K562 (cell line): ENCODE data around the gene THSD8. TPM values are rescaled to one million over a fixed set of nuclear protein-coding genes. Genes with fewer than 3 reads are reported as not detected.

Experiments used
- NELFE ChIP-seq: IDR thresholded peaks from 2 replicates; pipeline ENCODE4 v1.6.1; 2011; ENCODE audit warnings: mild to moderate bottlenecking; ENCODE audit not compliant: insufficient read depth, insufficient read length
- NFYB ChIP-seq: IDR thresholded peaks from 2 replicates; pipeline ENCODE4 v1.6.1; 2011; ENCODE audit warnings: mild to moderate bottlenecking, moderate library complexity; ENCODE audit not compliant: insufficient read length; ENCODE audit errors: extremely low read depth
- RBM14 ChIP-seq: fragments of 200-400 bp; formaldehyde crosslinking; IDR thresholded peaks from 2 replicates; pipeline ENCODE4 v1.6.1; 2018; ENCODE audit warnings: low read depth, mild to moderate bottlenecking, low read length, moderate library complexity, borderline replicate concordance; ENCODE audit not compliant: insufficient read depth
- SMARCC2 ChIP-seq: fragments of 450-650 bp; IDR thresholded peaks from 2 replicates; pipeline ENCODE4 v1.6.1; 2017; ENCODE audit warnings: antibody characterized with exemption, moderate library complexity, mild to moderate bottlenecking, low read depth
- U2AF1 ChIP-seq: fragments of 200-400 bp; formaldehyde crosslinking; optimal IDR thresholded peaks from 2 replicates; pipeline ENCODE3; 2017; ENCODE audit warnings: mild to moderate bottlenecking, low read depth, low read length, moderate library complexity
- polyA plus RNA-seq, 8 experiments: library from polyadenylated mRNA; depleted of rRNA in 4 of 8; stranded (reverse) in 5 of 8; unstranded in 3 of 8; fragments of >200 nt; fragmentation: Nextera tagmentation in 2 of 8; fragmentation: Illumina TruSeq in 1 of 8; extraction: Ambion mirVana in 2 of 8; extraction: Trizol in 1 of 8; gene quantifications; 2 replicates each; pipeline versions ENCODE4 v1.2.1 to v1.2.3, GENCODE V29; 2011 to 2014; ENCODE audit warnings: inconsistent platforms in 1 of 8, missing spikeins in 1 of 8
- total RNA-seq, 7 experiments: library from RNA; depleted of rRNA in 6 of 7; stranded (reverse); fragments of >200 nt in 6 of 7; fragmentation: Illumina TruSeq in 2 of 7; extraction: Trizol in 2 of 7; gene quantifications; 2 replicates each; pipeline versions ENCODE4 v1.2.1 to v1.2.3, GENCODE V29; 2011 to 2021; ENCODE audit warnings: low replicate concordance in 1 of 7
- TF ChIP-seq, protein P1 (sequence below): fragments of 450-650 bp; IDR thresholded peaks from 2 replicates; pipeline ENCODE4 v1.6.1; 2016; ENCODE audit warnings: mild to moderate bottlenecking, moderate library complexity
- TF ChIP-seq, protein P2 (sequence below), 2 experiments: fragments of 450-650 bp in 1 of 2; IDR thresholded peaks; 2 replicates each; pipeline ENCODE4 v1.6.1; 2011 to 2017; ENCODE audit warnings: low read depth in 2 of 2, antibody characterized with exemption in 1 of 2, borderline replicate concordance in 1 of 2, low read length in 1 of 2, mild to moderate bottlenecking in 1 of 2, mixed read lengths in 1 of 2; ENCODE audit not compliant: control insufficient read depth in 1 of 2
- TF ChIP-seq, protein P3 (sequence below): sonication (generic); formaldehyde crosslinking; IDR thresholded peaks from 2 replicates; pipeline ENCODE4 v1.8.0; 2022; ENCODE audit warnings: mild to moderate bottlenecking, missing genetic modification reagents

THSD8 gene
- total and polyA plus RNA-seq, 9 of the 15 experiments (the other 6 are each of a cell fraction or from before 2014, with no cell fraction given), result 8.4 to 42.4 (median 19.9) TPM; not detected in 2

DNA sequence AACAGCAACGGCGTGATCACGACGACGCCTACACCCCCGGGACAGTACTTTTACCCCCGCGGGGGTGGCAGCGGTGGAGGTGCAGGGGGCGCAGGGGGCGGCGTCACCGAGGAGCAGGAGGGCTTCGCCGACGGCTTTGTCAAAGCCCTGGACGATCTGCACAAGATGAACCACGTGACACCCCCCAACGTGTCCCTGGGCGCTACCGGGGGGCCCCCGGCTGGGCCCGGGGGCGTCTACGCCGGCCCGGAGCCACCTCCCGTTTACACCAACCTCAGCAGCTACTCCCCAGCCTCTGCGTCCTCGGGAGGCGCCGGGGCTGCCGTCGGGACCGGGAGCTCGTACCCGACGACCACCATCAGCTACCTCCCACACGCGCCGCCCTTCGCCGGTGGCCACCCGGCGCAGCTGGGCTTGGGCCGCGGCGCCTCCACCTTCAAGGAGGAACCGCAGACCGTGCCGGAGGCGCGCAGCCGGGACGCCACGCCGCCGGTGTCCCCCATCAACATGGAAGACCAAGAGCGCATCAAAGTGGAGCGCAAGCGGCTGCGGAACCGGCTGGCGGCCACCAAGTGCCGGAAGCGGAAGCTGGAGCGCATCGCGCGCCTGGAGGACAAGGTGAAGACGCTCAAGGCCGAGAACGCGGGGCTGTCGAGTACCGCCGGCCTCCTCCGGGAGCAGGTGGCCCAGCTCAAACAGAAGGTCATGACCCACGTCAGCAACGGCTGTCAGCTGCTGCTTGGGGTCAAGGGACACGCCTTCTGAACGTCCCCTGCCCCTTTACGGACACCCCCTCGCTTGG, 9.6 kb upstream of the THSD8 start (continued):
- TF ChIP-seq, protein P1, sequence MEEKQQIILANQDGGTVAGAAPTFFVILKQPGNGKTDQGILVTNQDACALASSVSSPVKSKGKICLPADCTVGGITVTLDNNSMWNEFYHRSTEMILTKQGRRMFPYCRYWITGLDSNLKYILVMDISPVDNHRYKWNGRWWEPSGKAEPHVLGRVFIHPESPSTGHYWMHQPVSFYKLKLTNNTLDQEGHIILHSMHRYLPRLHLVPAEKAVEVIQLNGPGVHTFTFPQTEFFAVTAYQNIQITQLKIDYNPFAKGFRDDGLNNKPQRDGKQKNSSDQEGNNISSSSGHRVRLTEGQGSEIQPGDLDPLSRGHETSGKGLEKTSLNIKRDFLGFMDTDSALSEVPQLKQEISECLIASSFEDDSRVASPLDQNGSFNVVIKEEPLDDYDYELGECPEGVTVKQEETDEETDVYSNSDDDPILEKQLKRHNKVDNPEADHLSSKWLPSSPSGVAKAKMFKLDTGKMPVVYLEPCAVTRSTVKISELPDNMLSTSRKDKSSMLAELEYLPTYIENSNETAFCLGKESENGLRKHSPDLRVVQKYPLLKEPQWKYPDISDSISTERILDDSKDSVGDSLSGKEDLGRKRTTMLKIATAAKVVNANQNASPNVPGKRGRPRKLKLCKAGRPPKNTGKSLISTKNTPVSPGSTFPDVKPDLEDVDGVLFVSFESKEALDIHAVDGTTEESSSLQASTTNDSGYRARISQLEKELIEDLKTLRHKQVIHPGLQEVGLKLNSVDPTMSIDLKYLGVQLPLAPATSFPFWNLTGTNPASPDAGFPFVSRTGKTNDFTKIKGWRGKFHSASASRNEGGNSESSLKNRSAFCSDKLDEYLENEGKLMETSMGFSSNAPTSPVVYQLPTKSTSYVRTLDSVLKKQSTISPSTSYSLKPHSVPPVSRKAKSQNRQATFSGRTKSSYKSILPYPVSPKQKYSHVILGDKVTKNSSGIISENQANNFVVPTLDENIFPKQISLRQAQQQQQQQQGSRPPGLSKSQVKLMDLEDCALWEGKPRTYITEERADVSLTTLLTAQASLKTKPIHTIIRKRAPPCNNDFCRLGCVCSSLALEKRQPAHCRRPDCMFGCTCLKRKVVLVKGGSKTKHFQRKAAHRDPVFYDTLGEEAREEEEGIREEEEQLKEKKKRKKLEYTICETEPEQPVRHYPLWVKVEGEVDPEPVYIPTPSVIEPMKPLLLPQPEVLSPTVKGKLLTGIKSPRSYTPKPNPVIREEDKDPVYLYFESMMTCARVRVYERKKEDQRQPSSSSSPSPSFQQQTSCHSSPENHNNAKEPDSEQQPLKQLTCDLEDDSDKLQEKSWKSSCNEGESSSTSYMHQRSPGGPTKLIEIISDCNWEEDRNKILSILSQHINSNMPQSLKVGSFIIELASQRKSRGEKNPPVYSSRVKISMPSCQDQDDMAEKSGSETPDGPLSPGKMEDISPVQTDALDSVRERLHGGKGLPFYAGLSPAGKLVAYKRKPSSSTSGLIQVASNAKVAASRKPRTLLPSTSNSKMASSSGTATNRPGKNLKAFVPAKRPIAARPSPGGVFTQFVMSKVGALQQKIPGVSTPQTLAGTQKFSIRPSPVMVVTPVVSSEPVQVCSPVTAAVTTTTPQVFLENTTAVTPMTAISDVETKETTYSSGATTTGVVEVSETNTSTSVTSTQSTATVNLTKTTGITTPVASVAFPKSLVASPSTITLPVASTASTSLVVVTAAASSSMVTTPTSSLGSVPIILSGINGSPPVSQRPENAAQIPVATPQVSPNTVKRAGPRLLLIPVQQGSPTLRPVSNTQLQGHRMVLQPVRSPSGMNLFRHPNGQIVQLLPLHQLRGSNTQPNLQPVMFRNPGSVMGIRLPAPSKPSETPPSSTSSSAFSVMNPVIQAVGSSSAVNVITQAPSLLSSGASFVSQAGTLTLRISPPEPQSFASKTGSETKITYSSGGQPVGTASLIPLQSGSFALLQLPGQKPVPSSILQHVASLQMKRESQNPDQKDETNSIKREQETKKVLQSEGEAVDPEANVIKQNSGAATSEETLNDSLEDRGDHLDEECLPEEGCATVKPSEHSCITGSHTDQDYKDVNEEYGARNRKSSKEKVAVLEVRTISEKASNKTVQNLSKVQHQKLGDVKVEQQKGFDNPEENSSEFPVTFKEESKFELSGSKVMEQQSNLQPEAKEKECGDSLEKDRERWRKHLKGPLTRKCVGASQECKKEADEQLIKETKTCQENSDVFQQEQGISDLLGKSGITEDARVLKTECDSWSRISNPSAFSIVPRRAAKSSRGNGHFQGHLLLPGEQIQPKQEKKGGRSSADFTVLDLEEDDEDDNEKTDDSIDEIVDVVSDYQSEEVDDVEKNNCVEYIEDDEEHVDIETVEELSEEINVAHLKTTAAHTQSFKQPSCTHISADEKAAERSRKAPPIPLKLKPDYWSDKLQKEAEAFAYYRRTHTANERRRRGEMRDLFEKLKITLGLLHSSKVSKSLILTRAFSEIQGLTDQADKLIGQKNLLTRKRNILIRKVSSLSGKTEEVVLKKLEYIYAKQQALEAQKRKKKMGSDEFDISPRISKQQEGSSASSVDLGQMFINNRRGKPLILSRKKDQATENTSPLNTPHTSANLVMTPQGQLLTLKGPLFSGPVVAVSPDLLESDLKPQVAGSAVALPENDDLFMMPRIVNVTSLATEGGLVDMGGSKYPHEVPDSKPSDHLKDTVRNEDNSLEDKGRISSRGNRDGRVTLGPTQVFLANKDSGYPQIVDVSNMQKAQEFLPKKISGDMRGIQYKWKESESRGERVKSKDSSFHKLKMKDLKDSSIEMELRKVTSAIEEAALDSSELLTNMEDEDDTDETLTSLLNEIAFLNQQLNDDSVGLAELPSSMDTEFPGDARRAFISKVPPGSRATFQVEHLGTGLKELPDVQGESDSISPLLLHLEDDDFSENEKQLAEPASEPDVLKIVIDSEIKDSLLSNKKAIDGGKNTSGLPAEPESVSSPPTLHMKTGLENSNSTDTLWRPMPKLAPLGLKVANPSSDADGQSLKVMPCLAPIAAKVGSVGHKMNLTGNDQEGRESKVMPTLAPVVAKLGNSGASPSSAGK, result peak; percentile 82
- no peak for TF ChIP-seq NFYB
- no peak for TF ChIP-seq SMARCC2
- TF ChIP-seq U2AF1, result peak; percentile 95
- no peak for TF ChIP-seq NELFE
- TF ChIP-seq, protein P2, sequence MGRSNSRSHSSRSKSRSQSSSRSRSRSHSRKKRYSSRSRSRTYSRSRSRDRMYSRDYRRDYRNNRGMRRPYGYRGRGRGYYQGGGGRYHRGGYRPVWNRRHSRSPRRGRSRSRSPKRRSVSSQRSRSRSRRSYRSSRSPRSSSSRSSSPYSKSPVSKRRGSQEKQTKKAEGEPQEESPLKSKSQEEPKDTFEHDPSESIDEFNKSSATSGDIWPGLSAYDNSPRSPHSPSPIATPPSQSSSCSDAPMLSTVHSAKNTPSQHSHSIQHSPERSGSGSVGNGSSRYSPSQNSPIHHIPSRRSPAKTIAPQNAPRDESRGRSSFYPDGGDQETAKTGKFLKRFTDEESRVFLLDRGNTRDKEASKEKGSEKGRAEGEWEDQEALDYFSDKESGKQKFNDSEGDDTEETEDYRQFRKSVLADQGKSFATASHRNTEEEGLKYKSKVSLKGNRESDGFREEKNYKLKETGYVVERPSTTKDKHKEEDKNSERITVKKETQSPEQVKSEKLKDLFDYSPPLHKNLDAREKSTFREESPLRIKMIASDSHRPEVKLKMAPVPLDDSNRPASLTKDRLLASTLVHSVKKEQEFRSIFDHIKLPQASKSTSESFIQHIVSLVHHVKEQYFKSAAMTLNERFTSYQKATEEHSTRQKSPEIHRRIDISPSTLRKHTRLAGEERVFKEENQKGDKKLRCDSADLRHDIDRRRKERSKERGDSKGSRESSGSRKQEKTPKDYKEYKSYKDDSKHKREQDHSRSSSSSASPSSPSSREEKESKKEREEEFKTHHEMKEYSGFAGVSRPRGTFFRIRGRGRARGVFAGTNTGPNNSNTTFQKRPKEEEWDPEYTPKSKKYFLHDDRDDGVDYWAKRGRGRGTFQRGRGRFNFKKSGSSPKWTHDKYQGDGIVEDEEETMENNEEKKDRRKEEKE (IDR thresholded peaks at IDR 0.05; ENCODE audit: borderline replicate concordance in 1 of 2, control insufficient read depth in 1 of 2, low read depth in 2 of 2, low read length in 1 of 2), result peak in 1 of 2 experiments; percentile 83; a peak in 1 of 4 replicates
- peak; percentile 82; the same call in 1 of the 2 replicates for TF ChIP-seq RBM14
- TF ChIP-seq, protein P3, sequence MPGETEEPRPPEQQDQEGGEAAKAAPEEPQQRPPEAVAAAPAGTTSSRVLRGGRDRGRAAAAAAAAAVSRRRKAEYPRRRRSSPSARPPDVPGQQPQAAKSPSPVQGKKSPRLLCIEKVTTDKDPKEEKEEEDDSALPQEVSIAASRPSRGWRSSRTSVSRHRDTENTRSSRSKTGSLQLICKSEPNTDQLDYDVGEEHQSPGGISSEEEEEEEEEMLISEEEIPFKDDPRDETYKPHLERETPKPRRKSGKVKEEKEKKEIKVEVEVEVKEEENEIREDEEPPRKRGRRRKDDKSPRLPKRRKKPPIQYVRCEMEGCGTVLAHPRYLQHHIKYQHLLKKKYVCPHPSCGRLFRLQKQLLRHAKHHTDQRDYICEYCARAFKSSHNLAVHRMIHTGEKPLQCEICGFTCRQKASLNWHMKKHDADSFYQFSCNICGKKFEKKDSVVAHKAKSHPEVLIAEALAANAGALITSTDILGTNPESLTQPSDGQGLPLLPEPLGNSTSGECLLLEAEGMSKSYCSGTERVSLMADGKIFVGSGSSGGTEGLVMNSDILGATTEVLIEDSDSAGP (CRISPR knock-in tag), result peak; percentile 25; the same call in 1 of the 2 replicates
